ENCODE data around the gene GLRX2.
"Not testable (repeated sequence)": the region's sequence is repeated elsewhere in the genome, so short reads cannot be mapped to it uniquely, and the experiment has no call there.

GLRX2 gene

DNA sequence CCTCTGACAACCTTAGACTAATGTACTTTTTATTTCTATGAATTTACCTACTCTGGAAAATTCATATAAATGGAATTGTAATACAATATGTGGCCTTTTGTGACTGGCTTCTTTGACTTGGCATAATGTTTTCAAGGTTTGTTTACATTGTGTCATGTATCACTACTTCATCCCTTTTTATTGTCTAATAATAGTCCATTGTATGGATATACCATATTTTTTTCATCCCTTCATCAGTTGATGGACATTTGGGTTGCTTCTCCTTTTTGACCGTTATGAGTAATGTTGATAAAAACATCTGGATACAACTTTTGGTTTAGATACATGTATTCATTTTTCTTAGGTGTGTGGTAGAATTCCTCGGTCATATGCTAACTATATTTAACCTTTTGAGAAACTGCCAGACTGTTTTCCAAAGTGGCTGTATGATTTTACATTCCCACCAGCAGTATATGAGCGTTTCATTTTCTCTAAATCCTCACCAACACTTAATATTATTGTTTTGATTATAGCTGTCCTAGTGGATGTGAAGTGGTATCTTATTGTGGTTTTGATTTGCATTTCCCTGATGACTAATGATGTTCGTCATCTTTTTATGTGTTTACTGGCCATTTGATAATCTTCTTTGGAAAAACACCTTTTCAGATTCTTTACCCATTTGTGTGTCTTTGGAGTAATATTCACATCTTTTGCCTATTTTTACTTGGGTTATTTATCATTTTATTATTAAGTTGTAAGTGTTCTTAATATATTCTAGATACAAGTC, 42.3 kb downstream of the GLRX2 start:
- DNase-seq (ENCODE audit: low spot score): no peak

DNA sequence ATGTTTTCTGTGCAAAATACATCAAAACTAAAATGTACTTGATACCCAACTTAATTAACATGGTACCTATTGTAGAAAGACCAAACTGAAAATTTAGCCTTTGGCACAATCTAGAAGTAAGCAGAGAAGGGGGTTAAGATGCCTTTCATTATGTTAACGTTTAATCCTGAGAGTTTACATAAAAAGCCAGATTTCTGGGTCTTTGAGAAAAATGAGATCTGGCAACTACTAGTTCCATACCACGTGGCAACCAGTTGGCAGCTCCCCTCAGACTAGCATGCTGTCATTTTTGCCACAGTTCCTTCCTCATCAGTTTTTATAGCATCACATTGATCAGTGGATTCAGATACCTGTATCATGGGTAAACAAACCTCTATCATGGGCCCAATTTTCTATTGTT, 44.3 kb downstream of the GLRX2 start:
- peak; percentile 49 for DNase-seq (ENCODE audit: low spot score)

DNA sequence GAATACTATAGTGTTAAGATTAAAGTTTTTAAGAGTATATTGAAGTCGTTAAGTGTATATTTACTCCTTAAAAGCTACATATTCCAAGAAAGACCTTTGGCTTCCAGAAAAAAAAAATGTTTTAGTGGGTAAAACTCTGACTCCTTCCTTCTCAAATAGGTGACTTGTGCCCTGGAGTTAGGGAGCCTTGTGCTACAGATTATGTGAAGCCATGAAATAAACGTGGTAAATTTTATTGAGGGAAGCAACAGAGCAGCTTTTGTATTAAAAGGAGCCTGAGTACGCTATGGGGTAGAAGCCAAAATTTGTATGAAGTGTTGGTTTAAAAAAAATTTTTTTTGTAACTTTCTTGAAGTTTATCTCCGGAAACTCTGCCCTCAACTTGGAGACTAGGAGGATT, 44.8 kb downstream of the GLRX2 start:
- DNase-seq (ENCODE audit: low spot score): no peak

DNA sequence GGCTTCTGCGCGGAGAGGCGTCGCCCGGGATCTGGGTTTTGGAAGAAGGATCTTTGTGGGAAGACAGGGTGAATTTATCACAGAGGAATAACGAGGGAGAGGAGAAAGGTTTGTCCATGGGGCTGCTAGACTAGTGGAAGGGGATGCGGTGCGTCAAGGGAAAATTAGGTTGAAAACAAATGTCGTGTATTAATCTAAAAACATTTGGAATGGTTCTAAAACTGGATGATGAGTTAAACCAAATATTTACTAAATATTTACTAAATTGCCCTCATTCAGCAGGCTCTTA, 45.2 kb downstream of the GLRX2 start:
- DNase-seq (ENCODE audit: low spot score): no peak

DNA sequence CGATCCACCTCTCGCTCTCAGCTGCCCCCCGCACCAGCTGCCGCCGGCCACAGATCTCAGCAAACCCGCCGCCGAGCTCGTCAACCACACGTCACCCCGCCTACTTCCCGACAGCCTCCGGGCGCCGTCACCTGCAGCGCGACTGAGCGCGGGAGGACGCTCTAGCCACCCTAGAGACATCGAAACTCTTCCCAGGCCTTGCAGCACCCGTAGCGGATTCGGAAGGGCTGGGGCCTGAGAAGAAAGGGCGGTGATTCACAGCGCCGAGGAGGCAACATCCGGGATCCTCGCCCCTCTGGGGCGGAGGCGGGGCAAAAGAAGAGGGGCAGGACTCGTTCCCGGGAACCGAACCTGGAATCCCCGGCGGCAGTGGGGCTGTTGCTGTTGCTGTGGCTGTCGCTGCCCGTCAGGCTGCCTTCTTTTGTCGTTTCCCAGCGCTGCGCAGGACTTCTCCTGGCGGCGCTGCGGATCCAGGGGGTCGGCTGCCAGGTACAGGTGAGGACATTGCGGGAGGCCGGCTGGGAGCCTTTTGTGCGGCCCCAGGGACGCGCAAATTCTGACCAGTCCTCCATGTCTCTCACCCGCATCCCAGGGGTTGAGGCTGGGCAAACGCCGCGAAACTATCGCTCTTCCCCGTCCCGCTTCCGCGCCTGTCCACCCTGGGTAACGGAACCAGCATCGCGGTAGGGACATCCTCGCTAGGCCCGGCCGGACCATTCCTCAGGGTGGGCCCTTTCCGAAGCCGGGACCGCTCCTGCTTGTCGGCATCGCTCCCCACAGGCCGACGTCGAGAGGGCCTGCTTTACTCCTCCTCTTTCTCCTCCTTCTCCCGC, 45.7 kb downstream of the GLRX2 start, which contains the start of the genes RO60 and UCHL5:
Gene RO60, plus strand, starts transcription at position 331 of the 833 bp plus-strand sequence. CDS start 9,443 bp downstream, outside the sequence.
Gene UCHL5, minus strand, starts transcription at position 79 of the 833 bp plus-strand sequence. CDS start 100 bp downstream, outside the sequence.
- peak; percentile 94 for DNase-seq (ENCODE audit: low spot score)

DNA sequence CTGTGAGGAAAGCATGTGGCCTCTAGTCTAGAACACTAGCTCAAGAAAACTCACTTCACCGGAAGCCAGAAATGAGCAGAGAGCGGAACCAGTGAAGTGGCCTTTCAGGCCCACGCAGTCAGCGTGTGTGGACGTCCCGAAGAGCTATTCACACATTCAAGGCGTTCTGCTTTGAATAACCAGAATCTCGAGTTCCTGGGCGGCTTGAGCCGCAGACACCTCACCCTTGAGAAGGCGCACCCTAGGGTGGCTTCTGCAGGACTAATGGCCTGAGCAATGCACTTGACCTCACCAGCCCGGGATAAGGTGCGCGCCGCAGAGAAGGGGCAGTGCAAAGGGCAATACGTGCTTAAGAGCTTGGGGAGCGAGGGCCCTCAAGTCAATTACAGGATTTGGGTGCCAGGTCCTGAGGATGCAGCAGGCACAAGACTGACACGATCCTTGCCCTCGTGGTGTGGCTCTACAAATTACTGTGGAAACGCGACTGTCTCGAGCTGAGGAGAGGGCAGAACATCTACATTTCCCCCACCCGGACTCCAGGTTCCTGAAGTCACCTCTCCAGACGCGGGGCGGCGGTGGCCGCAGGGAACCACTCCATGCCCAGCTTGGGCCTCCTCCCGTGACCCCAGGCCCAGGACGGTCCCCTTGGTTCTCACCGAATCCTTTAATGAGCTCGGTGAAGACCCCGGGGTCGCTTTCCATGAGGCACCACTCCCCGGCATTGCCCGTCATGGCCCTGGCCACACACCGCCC, 46.5 kb downstream of the GLRX2 start:
- peak; percentile 56 for DNase-seq (ENCODE audit: low spot score)

DNA sequence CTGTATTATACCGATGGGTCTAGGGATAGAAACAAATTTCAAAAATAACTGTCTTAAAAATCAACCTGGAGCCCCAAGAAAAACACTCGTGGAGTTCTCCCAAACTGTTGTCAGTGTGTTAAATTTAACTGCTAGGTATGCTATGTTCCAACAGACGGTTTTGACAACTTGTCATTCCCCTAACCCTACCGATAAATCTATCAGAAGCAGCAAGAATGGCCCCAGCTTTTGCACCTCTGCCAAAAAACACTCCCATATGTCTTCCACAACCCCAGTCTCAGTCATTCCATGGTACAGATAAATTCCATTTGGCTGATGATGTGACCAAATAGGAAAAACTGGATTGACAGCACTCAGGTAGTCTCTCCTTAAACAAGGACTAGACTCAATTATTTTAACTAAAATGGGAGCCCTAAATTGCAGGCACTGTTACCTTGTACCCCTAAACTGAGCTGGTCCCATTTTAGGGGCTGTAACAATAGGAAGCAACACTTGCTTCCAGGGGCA, 51.0 kb downstream of the GLRX2 start:
- DNase-seq (ENCODE audit: low spot score): no peak

DNA sequence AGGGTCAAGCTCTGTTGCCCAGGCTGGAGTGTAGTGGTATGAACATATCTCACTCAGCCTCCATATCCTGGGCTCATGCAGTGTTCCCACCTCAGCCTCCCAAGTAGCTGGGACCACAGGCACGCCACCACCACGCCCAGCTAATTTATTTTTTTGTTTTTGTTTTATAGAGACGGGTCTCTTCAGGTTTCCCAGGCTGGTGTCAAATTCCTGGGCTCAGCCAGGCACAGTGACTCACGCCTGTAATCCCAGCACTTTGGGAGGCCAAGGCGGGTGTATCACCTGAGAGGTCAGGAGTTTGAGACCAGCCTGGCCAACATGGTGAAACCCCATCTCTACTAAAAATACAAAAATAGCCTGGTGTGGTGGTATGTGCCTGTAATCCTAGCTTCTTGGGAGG, 56.3 kb downstream of the GLRX2 start:
- DNase-seq (ENCODE audit: low spot score): not testable (repeated sequence)

All from hematopoietic multipotent progenitor cell treated with erythropoietin and hydrocortisone succinate and interleukin-3 and kit ligand, for 15 days (in vitro differentiated cells).